ENCODE data around the gene C17orf50. TPM values are rescaled to one million over a fixed set of nuclear protein-coding genes. Genes with fewer than 3 reads are reported as not detected.

C17orf50 gene
- total RNA-seq, 3 donors from 2014 or later, result not detected

DNA sequence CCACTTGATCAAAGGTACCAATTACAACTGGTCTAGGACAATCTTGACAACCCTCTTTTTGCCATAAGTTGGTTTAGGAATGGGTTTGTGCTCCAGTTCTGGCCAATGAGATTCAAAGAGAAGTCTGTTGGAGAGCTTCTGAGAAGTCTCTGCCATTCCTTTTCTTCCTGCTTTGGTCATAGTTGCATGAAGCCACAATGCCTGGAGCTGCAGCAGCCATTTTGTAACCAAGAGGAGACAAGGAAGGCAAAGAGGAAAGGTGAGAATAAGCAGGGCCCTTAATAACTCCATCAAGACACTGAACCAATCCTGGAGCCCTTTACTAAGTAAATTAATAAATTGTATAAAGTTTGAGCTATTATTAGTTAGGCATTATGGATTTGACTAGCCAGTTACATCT lies 3.4 kb upstream of the C17orf50 start:
- TF ChIP-seq, protein P1, sequence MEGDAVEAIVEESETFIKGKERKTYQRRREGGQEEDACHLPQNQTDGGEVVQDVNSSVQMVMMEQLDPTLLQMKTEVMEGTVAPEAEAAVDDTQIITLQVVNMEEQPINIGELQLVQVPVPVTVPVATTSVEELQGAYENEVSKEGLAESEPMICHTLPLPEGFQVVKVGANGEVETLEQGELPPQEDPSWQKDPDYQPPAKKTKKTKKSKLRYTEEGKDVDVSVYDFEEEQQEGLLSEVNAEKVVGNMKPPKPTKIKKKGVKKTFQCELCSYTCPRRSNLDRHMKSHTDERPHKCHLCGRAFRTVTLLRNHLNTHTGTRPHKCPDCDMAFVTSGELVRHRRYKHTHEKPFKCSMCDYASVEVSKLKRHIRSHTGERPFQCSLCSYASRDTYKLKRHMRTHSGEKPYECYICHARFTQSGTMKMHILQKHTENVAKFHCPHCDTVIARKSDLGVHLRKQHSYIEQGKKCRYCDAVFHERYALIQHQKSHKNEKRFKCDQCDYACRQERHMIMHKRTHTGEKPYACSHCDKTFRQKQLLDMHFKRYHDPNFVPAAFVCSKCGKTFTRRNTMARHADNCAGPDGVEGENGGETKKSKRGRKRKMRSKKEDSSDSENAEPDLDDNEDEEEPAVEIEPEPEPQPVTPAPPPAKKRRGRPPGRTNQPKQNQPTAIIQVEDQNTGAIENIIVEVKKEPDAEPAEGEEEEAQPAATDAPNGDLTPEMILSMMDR (IDR thresholded peaks at IDR 0.05), result no peak
- TF ChIP-seq POLR2A (IDR thresholded peaks at IDR 0.05) (no peak), POLR2AphosphoS5 (IDR thresholded peaks at IDR 0.05) (no peak)
- no peaks in the 10 kb centered on the region for H3K4me1 ChIP-seq
- no peaks in the 10 kb centered on the region for H3K27me3 ChIP-seq
- H3K36me3 ChIP-seq, result no peaks in the 10 kb centered on the region
- H3K9me3 ChIP-seq, result no peaks in the 10 kb centered on the region
- no peak overlapping the region for H3K27ac ChIP-seq
- H3K4me3 ChIP-seq, result no peak overlapping the region
- intact Hi-C loops (cut with DNase I; ENCODE audit: low total_unique reads), result no loop called here
- DNase-seq (ENCODE audit: low spot score in 2 of 2), result no peak

DNA sequence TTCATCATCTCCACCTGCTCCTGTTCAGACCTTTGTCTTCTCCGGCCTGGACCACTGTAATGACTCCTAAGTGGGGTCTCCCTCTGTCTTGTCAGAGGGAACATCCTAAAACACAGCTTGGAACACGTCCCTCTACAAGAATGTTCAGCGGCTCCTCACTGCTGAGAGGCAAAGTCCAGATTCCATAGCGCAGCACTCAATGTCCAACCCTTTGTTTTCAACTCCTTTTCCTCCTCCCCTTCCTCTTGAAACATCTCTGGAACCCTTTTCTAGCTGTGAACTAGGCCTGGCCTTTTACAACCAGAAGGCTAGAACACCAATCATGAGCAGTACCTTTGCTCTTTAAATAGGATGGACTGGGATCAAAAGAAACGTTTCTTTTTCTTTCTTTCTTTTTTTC lies 914 bp downstream of the C17orf50 start:
- intact Hi-C loops (cut with DNase I; ENCODE audit: low total_unique reads), result no loop called here
- H3K4me1 ChIP-seq, result no peaks in the 10 kb centered on the region
- no peak for TF ChIP-seq POLR2AphosphoS5 (IDR thresholded peaks at IDR 0.05)
- no peak for TF ChIP-seq POLR2A (IDR thresholded peaks at IDR 0.05)

DNA sequence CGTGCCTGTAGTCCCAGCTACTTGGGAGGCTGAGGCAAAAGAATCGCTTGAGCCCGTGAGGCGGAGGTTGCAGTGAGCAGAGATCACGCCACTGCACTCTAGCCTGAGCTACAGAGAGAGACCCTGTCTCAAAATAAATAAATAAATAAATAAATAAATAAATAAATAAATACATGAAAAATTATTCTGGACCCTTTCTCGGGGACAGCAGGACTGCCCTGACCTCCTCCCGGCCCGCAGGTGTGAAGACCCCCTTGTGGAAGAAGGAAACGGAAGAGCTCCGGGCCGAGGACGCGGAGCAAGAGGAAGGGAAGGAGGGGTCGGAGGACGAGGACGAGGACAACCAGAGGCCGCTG lies 3.1 kb downstream of the C17orf50 start:
- intact Hi-C loops (cut with DNase I; ENCODE audit: low total_unique reads), result no loop called here
- TF ChIP-seq POLR2A (IDR thresholded peaks at IDR 0.05), result no peak
- TF ChIP-seq, protein P1 (IDR thresholded peaks at IDR 0.05), result no peak
- Histone ChIP-seq H3K4me1 (no peaks in the 10 kb centered on the region), H3K27me3 (no peaks in the 10 kb centered on the region), H3K4me3 (peak overlapping the region in 2 of 3 donors; percentile 56 to 64), H3K36me3 (no peaks in the 10 kb centered on the region), H3K9me3 (no peaks in the 10 kb centered on the region), H3K27ac (no peak overlapping the region)
- no peak for DNase-seq (ENCODE audit: low spot score in 2 of 2)

More for the DNA sequence above, 914 bp downstream of the C17orf50 start:
- no peaks in the 10 kb centered on the region for H3K36me3 ChIP-seq
- DNase-seq (ENCODE audit: low spot score in 2 of 2), result no peak
- H3K27me3 ChIP-seq, result no peaks in the 10 kb centered on the region
- H3K4me3 ChIP-seq, result no peak overlapping the region
- H3K27ac ChIP-seq, result no peak overlapping the region
- H3K9me3 ChIP-seq, result no peaks in the 10 kb centered on the region

DNA sequence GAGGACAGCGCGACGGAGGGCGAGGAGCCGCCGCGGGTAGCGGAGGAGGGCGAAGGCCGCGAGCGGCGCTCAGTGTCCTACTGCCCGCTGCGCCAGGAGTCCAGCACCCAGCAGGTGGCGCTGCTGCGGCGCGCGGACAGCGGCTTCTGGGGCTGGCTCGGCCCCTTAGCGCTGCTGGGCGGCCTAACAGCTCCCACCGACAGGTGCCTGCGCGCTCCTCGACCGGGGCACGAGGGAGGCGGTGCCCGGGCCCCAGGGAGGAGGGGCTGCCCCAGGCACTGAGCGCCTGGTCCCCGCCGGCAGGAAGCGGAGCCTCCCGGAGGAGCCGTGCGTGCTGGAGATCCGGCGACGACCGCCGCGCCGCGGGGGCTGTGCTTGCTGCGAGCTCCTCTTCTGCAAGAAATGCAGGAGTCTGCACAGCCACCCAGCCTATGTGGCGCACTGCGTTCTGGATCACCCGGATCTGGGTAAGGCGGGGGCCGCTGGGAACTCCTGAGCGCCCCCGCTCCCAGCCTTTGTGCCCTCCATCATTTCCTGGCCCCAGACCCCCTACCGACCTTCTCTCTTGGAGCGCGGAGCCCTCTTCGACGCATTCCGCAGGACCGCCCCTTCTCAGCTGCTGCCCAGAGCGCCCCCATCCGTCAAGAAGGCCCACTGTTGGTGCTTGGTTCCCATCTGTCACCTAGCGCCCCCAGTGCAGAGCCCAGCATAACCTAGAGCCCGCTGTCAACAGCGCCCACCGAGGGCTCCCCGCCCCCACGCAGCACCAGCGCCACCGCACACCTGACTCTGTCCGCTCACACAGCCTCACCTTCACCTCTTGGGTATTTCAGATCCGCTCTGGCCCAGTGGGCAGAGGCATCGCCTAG lies 3.7 kb downstream of the C17orf50 start:
- intact Hi-C loops (cut with DNase I; ENCODE audit: low total_unique reads), result no loop called here
- H3K27ac ChIP-seq, result no peak overlapping the region
- H3K4me1 ChIP-seq, result no peaks in the 10 kb centered on the region

DNA sequence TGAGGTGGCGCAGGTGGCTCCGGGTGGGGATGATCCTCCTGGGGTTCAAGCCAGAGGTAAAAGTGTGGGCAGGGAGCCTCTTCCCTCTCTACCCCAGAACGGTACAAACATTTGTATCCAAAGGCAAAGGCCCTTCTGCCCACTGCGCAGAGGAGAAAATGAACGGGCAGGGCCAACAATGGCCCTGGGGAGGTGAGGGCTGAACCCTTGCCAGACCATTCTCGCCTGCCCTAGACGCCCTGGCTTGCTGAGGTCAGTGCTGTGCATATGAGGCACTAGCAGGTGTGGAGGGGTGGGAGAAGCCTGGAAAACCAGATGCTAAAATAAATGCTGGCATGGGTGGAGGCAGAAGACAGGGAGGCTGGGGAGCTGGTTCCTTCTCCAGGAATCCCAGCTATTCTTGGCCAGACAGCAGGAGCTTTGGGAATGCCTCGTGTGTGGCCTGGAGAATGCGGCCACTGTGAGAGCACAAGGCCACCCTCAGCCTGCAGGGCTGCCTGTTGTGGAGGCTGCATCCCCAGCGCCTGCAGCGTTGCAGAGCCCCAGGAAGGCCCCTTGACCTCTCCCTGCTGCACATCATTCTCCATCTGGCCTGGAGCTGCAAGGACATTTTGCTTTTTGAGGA lies 4.5 kb downstream of the C17orf50 start:
- intact Hi-C loops (cut with DNase I; ENCODE audit: low total_unique reads), result loop anchor here (5.0 kb wide), 1 partner anchor 42 kb away; the partner anchor contains the start of gene TAF15
- H3K9me3 ChIP-seq, result no peaks in the 10 kb centered on the region
- H3K27me3 ChIP-seq, result no peaks in the 10 kb centered on the region
- TF ChIP-seq POLR2A (IDR thresholded peaks at IDR 0.05), result no peak
- no peak for TF ChIP-seq POLR2AphosphoS5 (IDR thresholded peaks at IDR 0.05)
- TF ChIP-seq, protein P1 (IDR thresholded peaks at IDR 0.05), result no peak
- no peak overlapping the region for H3K27ac ChIP-seq
- H3K4me1 ChIP-seq, result no peaks in the 10 kb centered on the region
- no peak for DNase-seq (ENCODE audit: low spot score in 2 of 2)
- no peak overlapping the region for H3K4me3 ChIP-seq
- no peaks in the 10 kb centered on the region for H3K36me3 ChIP-seq

More for the DNA sequence above, 3.7 kb downstream of the C17orf50 start:
- peak overlapping the region; percentile 37 to 64 (median 56) for H3K4me3 ChIP-seq
- TF ChIP-seq POLR2AphosphoS5 (IDR thresholded peaks at IDR 0.05) (peak in 1 of 3 donors; percentile 41), POLR2A (IDR thresholded peaks at IDR 0.05) (no peak)
- TF ChIP-seq, protein P1 (IDR thresholded peaks at IDR 0.05), result peak; percentile 80 to 97 (median 90)
- H3K36me3 ChIP-seq, result no peaks in the 10 kb centered on the region
- peak; percentile 69 to 76 for DNase-seq (ENCODE audit: low spot score in 2 of 2)
- H3K27me3 ChIP-seq, result no peaks in the 10 kb centered on the region
- H3K9me3 ChIP-seq, result no peaks in the 10 kb centered on the region

Measured in breast epithelium (tissue), 4 donors.